ENCODE results near the gene TMEM221.
A peak's percentile ranks its signal among the peaks of the same experiment; 100 is the strongest.

DNA sequence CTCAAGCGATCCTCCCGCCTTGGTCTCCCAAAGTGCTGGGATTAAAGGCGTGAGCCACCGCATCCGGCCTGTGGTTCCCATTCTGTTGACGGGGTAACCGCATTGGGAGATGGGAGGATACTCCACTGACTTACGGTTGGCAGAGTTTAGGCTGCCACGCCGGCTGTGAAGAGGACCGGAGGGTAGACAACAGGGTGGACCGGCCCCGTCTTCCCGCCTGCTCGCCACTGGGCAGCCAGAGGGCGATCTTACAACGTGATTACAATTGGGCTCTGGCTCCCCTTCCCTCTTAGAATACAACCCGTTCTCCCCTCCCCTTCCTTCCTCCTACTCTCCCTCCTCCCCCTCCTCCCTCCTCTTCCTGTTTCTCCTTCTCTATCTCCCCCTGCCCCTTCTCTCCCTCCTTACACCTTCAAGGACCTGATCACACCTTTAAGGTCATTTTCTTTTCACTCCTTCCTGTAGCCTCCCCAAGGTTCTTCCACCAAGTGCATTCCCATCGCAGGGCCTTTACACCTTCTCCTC is 53.5 kb downstream of the TMEM221 start:
- TF ChIP-seq, protein P1, sequence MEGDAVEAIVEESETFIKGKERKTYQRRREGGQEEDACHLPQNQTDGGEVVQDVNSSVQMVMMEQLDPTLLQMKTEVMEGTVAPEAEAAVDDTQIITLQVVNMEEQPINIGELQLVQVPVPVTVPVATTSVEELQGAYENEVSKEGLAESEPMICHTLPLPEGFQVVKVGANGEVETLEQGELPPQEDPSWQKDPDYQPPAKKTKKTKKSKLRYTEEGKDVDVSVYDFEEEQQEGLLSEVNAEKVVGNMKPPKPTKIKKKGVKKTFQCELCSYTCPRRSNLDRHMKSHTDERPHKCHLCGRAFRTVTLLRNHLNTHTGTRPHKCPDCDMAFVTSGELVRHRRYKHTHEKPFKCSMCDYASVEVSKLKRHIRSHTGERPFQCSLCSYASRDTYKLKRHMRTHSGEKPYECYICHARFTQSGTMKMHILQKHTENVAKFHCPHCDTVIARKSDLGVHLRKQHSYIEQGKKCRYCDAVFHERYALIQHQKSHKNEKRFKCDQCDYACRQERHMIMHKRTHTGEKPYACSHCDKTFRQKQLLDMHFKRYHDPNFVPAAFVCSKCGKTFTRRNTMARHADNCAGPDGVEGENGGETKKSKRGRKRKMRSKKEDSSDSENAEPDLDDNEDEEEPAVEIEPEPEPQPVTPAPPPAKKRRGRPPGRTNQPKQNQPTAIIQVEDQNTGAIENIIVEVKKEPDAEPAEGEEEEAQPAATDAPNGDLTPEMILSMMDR (IDR thresholded peaks at IDR 0.05) = peak; percentile 33 to 79 (median 62)
- TF ChIP-seq POLR2A (IDR thresholded peaks at IDR 0.05) = no peak

Measured in heart left ventricle (tissue), 13 donors.